Middle frontal gyrus (tissue), 1 donor: ENCODE results near the gene NHLH1.
"Not testable (repeated sequence)": the region's sequence is repeated elsewhere in the genome, so short reads cannot be mapped to it uniquely, and the experiment has no call there.

ENCODE experiments used
- DNase-seq: peaks from one replicate; pipeline ENCODE4 v3.0.0-alpha.2; 2015; ENCODE audit warnings: low spot score; ENCODE audit errors: extremely low spot score

The NHLH1 gene

DNA sequence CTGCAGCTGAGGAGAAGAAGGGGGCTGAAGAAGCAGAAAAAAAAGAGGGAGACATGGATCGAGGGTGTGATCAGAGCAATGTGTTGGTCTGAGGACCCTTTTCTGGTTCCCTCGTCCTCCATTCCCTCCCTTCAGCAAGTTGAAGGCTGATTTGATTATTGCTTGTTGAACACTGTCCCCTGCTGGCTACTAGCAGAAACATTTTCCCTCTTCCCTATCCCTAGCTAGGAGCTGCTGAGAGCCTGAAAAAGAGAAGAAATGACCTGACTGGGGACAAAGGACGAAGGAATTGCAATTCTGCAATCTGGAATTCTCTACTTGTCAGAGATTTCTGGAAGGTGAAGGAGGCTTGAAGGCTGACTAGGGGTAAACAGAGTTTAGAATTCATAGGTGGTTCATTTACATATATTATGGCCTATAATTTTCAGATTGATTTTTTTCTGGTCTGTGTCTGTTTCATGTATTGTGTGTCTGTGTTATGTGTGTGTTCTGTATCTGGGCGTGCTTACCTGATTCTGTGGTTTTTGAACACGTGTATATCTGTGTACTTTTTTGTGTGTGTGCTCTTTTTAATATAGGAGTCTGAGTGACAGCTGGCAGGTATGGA, 9.8 kb downstream of the NHLH1 start:
- DNase-seq: peak; percentile 42

DNA sequence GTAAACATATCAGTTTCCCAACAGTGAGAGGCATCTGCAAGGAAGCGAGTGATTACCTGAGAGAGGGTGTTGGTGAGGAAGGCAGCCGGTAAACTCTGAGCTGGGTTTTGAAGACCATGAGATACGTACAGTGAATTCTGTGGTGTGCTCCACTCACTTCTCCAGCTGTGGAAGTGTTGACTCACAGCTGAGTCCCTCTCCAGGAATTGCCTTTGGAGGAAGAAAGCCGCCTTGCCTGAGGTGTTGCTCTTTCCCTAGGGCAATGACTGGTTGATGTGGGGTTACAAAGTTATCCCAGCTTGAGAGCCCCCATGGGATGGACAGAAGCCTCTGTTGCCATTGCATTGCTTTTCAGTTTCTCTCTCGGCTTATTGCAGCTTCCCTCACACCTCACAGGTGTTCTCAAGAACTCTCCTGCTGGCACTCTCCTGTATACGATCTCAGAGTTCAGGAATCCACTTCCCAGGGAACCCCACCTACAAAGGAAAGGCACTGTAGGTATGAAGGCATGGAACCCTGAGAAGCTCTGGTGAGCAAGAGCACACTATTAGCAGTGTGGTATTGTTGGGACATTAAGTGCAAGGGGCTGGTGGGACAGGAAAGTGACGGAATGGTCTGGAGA, 10.8 kb downstream of the NHLH1 start:
- no peak for DNase-seq

GRCh38 chr1:160384812-160385211, 17.9 kb downstream of the NHLH1 start:
- not testable (repeated sequence) for DNase-seq

GRCh38 chr1:160388406-160388805, 21.5 kb downstream of the NHLH1 start:
- not testable (repeated sequence) for DNase-seq

DNA sequence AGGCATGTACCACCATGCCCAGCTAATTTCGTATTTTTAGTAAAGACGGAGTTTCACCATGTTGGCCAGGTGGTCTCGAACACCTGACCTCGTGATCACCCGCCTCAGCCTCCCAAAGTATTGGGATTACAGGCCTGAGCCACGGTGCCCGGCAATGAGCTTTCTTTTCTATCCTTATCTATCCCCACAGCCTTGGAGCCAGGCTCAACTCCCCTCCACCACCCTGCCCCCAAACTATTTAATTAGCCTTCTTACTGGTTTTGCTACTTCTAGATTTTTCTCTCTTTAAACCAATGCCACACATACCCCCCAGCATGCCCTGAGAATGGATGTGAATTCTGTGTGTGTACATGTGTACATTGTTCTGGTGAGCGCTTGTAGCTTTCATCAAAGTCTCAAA, 27.8 kb downstream of the NHLH1 start:
- DNase-seq: no peak

DNA sequence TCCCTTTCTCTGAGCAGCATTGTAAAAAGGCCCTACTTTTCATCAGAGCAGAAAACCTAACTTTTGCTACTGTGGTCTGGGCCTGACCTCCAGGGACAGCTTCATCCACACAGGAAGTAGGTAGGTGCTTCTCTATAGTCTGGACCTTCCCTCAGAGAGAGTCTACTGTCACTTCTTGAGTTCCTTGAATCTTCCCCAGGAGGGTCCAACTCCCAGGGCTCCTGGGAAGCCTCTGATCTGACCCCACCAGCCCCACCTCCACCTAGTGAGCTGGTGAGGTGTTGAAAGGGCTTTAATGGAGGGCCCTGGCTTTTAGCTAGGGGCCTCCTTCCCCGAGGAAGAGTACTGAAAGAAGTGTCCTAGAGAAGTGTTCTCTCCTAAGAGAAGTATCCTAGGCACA, 30.8 kb downstream of the NHLH1 start:
- DNase-seq: no peak

DNA sequence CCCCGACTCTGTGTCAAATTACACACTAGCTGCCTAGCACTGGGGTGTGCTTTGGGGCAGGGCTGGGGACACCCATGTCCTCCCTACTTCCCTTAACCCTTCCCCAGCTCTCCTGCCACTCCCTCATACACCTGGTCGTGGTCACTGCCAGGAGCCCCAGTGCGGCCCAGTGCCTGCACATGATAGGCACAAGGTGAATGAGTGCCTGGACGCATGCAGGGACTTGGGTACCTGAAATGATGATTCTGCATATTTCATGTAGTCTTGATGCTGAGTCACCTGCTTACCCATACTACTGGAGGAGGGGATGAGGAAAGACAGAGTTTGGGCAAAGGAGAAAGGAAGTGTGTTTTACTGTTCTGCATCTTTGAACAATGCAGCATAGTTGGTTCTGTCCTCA, 32.0 kb downstream of the NHLH1 start:
- no peak for DNase-seq

GRCh38 chr1:160399544-160400222, 32.8 kb downstream of the NHLH1 start:
- no peak for DNase-seq

DNA sequence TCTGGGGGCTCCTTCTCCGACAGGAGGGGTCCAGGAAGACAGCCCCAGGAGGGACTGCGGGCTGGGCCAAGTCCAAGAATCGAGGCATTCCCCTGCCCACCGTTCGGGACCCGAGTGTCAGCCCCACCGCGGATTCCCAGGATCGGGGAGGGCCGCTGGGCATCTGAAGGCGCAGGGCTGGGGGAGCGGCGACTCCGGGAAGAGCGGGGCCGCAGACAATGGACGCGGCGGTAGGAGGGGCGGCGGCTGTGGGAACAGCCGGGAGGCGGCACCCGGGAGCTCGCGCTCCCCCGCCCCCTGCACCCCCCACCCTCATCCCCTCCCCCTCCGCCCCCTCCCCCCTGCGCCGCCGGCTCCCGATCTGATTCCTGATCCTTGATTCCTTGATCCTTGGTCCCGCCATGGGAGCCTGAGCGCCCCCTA, 33.4 kb downstream of the NHLH1 start, which contains the start of gene VANGL2:
Gene VANGL2 (plus strand): TSS at position 342 of the 423 bp plus-strand sequence. CDS start 15,274 bp downstream, outside the sequence.
- peak; percentile 42 for DNase-seq

DNA sequence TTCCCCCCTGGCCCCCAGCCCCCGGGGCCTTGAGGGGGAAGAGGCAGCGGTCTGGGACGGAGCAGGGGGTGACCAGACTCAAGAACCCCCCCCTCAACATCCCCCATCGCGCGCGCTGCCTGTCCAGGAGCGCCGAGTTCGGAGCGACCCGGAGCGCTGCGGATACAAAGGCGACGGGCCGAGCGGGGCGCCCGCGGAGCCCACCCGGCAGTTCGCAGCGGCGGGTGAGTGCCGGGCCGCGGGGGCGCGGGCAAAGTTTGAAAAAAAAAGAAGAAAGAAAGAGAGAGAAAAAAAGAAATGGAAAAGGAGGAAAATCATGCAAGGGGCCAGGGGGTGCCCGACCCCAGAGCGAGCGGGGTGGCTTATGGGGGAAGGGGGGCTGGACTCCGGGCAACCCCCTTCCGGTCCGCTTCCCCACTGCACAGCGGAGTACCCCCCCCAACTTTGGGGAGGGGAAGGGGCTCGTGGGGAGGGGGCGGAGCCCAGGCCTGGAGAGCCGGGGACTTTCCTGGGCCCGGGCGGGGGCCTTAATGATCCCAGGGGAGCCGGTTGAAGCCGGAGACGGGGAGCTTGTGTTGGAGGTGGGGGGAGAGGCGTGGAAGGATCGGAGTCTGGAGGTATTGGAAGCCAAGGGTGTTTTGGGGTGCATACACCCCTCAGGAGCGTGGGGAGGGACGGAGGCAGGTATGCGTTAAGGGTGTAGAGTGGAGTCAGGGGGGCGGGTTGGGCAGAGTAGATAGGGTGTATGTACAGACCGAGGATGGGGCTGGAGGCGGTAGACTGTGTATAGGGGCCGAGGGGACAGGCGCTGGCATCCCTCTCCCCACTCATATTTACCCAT, 34.0 kb downstream of the NHLH1 start:
- DNase-seq: no peak

DNA sequence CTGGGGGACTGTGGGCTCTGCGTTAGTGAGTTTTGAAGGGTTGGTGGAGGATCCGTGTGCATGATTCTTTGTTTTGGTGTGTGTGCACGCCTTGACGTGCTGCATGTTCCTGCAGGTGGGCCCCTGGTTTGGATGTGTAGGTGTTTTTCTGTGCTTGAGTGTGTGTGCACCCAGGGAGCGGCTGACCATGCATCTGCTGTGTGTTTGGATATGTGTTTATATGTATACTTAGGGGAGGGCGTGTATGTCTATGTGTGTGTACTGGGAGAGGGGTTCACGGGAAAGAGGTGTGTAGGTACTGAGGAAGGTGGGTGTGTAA, 34.6 kb downstream of the NHLH1 start:
- no peak for DNase-seq

GRCh38 chr1:160402001-160402795, 35.3 kb downstream of the NHLH1 start:
- DNase-seq: no peak

DNA sequence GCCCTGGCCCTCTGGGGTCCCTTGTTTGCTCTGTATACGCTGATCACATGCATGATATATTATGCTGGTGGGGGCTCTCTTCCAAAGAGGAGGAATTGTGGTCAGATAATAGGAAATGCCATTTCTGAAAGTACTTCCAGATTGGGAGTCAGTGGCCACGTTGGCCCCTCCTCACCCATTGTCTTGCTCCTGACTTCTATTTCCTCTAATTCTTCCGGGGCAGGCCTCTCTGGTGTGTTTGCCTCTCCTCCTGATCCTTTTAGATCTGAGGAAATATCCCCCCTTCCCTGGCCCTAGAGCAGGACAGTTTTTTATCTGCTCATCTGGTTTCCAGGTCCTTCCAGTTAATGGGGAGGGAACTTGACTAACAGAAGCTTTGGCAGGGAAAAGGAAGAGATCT, 36.4 kb downstream of the NHLH1 start:
- no peak for DNase-seq

- DNase-seq: no peak
Observed at GRCh38 chr1:160404094-160404493, 37.2 kb downstream of the NHLH1 start.

GRCh38 chr1:160405331-160405877, 38.5 kb downstream of the NHLH1 start:
- no peak for DNase-seq

DNA sequence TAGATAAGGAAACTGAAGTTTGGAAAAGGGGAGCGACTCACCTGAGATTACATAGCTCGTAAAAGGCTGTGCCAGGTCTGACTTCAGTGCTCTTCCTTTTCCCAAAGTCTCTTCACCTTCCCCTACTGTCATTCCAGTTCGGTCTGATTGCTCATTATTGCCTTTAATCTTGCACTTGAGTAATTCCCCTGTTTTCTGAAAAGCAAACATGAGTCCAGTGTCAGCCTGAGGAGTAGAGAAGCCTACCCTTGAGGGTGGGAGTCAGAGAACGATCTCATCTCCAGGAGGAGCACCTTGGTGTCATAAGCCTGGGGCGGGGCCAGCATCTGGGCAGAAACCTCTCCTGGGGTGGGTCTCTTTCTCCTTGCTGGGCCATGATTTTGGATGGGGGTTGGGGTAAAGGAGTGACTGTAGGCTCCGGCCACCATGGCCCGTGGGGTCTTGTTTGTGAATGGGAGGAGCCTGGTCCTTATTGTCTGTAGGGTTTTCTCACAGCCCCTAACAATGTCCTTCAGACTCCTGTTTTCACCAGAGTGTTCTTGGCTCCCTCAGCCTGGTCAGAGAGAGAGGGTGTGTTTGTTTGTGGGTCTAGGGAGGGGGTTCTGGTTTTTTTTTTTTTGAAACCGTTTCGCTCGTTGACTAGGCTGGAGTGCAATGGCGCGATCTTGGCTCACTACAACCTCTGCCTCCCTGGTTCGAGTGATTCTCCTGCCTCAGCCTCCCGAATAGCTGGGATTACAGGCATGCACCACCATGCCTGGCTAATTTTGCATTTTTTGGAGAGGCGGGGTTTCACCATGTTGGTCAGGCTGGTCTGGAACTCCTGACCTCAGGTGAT, 39.5 kb downstream of the NHLH1 start:
- no peak for DNase-seq

DNA sequence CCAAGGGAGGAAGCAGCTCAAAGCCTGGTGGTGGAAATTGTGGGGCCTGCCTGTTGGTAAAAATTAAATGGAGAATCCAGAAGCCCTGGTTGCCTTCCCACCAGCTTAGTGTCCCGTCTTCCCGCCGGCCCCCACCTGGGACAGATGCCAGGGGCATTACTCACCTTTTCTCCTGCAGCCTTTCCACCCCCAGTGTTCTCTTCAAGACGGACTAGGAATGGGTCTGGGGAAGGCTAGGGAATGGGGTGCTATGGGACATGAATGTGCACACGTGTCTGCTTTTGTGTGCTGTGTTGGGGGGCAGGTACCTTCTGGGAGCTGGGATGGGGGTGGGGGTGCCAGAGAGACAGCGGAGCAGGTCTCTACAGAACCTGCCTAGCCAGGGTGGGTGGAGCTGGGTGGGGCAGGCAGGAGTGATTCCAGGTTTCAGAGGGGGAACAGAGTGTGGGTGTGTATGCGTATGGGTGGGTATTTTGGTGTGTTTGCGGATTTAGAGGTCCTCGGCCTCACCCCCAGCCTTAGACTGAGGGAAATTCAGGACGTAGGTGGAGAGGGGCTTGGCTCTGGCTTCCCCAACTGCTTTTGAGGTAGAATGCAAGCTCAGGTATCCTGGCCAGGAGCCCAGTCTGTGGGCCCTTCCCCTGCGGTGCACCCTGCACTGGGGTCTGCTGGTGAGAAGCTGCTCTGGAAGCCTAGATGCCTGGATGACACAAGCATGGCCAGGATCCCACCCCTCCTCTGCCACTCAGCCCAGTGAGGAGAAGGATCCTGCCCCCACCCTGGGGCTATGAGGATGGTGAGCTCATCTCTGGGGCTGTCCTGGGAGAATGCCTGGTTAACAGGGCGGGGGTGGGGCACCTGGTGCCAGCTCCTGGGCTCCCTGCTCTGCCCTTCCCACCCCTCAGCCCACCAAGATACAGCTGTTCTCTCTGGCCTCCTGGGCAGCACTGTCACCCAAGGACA, 41.2 kb downstream of the NHLH1 start:
- DNase-seq: no peak

DNA sequence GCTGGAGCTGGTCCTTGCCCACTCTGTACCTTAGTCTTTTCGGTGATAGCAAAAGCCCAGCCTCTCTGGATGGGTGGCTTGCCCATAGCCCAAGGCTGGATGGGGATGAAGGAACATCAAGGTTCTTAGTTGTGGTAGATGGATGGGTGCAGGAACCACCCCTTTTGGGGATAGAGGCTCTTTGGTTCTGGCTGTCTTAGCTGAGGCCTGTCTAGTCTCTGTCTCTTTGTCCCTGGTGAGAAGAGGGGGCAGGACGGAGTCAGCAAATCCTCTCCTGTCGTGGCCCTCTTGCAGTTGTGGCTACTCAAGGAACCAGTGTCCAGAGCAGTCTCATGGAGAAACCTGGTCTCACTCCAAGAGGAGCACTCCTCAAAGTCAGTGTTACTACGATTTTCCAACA, 42.0 kb downstream of the NHLH1 start:
- no peak for DNase-seq

- no peak for DNase-seq
Observed at GRCh38 chr1:160409486-160409885, 42.6 kb downstream of the NHLH1 start.
